ENCODE measurements around the gene SPINT1. TPM values are rescaled to one million over a fixed set of nuclear protein-coding genes. Genes with fewer than 3 reads are reported as not detected.

SPINT1 gene
- total RNA-seq, 1 donor from 2014 or later: 96.8 TPM

DNA sequence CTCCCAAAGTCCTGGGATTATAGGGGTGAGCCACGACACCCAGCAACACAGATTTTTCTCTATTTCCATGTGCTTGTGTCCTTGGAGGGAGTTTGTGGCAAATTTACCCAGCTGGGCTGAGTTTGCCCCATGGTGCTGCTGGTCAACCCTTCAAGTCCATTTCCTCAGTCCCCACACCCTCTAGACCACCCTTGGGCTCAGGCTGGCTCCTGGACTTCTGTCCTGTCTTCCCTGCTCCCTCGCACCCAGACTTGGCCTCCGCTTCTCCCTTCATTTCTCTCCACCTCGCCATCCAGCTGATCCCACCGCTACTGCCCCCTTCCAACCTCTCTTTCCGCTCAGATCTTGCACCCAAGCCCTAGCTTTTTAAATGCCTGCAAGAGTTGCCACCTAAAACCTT is 37.5 kb downstream of the SPINT1 start:
- no peak for DNase-seq
- H3K9me3 ChIP-seq: no peaks in the 10 kb centered on the region
- intact Hi-C loops (cut with DNase I): no loop called here
- H3K4me3 ChIP-seq: no peak overlapping the region
- H3K4me1 ChIP-seq: no peaks in the 10 kb centered on the region
- no peaks in the 10 kb centered on the region for H3K36me3 ChIP-seq
- no peak for ATAC-seq
- H3K27me3 ChIP-seq: no peaks in the 10 kb centered on the region
- TF ChIP-seq, protein P1, sequence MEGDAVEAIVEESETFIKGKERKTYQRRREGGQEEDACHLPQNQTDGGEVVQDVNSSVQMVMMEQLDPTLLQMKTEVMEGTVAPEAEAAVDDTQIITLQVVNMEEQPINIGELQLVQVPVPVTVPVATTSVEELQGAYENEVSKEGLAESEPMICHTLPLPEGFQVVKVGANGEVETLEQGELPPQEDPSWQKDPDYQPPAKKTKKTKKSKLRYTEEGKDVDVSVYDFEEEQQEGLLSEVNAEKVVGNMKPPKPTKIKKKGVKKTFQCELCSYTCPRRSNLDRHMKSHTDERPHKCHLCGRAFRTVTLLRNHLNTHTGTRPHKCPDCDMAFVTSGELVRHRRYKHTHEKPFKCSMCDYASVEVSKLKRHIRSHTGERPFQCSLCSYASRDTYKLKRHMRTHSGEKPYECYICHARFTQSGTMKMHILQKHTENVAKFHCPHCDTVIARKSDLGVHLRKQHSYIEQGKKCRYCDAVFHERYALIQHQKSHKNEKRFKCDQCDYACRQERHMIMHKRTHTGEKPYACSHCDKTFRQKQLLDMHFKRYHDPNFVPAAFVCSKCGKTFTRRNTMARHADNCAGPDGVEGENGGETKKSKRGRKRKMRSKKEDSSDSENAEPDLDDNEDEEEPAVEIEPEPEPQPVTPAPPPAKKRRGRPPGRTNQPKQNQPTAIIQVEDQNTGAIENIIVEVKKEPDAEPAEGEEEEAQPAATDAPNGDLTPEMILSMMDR (IDR thresholded peaks at IDR 0.05): no peak
- no peak overlapping the region for H3K27ac ChIP-seq

- no peak for DNase-seq
- no peak for ATAC-seq
- Histone ChIP-seq H3K27ac (no peak overlapping the region), H3K36me3 (no peaks in the 10 kb centered on the region), H3K4me1 (no peaks in the 10 kb centered on the region), H3K4me3 (no peak overlapping the region), H3K27me3 (no peaks in the 10 kb centered on the region), H3K9me3 (no peaks in the 10 kb centered on the region)
- intact Hi-C loops (cut with DNase I): no loop called here
- TF ChIP-seq, protein P1 (IDR thresholded peaks at IDR 0.05): no peak
These were observed 42.7 kb downstream of the SPINT1 start for GRCh38 chr15:40886586-40886985.

DNA sequence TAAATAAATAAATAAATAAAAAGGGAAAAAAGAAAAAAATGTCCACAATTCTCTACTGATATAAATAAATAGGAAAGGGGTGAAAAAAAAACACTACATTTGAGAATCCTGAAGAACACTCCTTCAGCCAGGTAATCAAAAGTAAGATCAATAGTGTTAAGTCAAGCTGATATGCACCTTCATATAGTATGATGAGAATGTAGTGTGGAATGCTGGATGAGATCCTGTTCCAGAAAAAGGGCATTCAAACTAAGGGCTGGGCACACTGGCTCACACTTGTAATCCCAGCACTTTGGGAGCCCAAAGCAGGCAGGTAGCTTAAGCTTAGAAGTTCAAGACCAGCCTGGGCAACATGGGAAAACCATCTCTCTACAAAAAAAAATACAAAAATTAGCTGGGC is 45.3 kb downstream of the SPINT1 start:
- DNase-seq: no peak
- H3K4me1 ChIP-seq: no peaks in the 10 kb centered on the region
- no peaks in the 10 kb centered on the region for H3K9me3 ChIP-seq
- TF ChIP-seq, protein P1 (IDR thresholded peaks at IDR 0.05): no peak
- intact Hi-C loops (cut with DNase I): no loop called here
- H3K4me3 ChIP-seq: no peak overlapping the region
- H3K36me3 ChIP-seq: no peaks in the 10 kb centered on the region
- H3K27me3 ChIP-seq: no peaks in the 10 kb centered on the region
- ATAC-seq: no peak
- H3K27ac ChIP-seq: no peak overlapping the region

- Histone ChIP-seq H3K27ac (no peak overlapping the region), H3K4me1 (peaks cover 10% of the 10 kb centered on the region), H3K4me3 (no peak overlapping the region), H3K27me3 (no peaks in the 10 kb centered on the region), H3K9me3 (no peaks in the 10 kb centered on the region), H3K36me3 (peaks cover 4% of the 10 kb centered on the region)
- ATAC-seq: no peak
- no peak for DNase-seq
- intact Hi-C loops (cut with DNase I): no loop called here
- TF ChIP-seq, protein P1 (IDR thresholded peaks at IDR 0.05): no peak
These were observed 47.3 kb downstream of the SPINT1 start for GRCh38 chr15:40891138-40891537.

DNA sequence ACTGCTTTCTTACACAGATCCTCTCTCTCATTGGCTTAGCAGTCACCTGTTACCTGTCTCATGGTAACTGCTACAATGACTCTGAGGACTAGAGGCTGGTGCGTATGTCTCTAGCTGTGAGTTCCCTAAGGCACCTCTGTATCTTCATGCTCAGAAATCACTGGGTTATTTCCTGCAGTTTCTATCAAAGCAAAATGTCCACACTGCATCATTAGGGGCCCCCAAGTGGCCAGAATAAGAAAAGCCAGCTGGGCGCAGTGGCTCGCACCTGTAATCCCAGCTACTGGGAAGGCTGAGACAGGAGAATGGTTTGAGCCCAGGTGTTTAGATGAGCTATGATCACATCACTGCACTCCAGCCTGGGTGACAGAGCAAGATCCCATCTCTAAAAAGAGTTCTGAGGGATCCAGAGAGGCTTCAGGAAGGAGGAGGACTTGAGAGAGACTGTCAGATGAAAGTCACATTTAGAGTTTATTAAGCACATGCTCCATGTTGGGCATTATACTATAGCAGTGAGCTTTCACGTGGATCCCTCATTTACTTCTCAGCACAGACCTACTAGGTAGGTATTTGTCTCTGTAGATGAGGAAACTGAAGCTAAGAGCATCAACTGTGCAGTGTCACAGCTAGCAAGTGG is 48.1 kb downstream of the SPINT1 start:
- DNase-seq (no peak), ATAC-seq (peak; percentile 17)
- Histone ChIP-seq H3K4me1 (peaks cover 10% of the 10 kb centered on the region), H3K36me3 (peaks cover 12% of the 10 kb centered on the region), H3K9me3 (no peaks in the 10 kb centered on the region), H3K4me3 (no peak overlapping the region), H3K27me3 (no peaks in the 10 kb centered on the region), H3K27ac (no peak overlapping the region)
- TF ChIP-seq, protein P1 (IDR thresholded peaks at IDR 0.05): peak; percentile 71
- intact Hi-C loops (cut with DNase I): no loop called here
